ENCODE data around the gene SSTR3. TPM values are rescaled to one million over a fixed set of nuclear protein-coding genes. Genes with fewer than 3 reads are reported as not detected.

Gene SSTR3
- total and polyA plus RNA-seq, 9 of the 15 experiments (the other 6 are each of a cell fraction or from before 2014, with no cell fraction given): 0.03 TPM; not detected in 8

DNA sequence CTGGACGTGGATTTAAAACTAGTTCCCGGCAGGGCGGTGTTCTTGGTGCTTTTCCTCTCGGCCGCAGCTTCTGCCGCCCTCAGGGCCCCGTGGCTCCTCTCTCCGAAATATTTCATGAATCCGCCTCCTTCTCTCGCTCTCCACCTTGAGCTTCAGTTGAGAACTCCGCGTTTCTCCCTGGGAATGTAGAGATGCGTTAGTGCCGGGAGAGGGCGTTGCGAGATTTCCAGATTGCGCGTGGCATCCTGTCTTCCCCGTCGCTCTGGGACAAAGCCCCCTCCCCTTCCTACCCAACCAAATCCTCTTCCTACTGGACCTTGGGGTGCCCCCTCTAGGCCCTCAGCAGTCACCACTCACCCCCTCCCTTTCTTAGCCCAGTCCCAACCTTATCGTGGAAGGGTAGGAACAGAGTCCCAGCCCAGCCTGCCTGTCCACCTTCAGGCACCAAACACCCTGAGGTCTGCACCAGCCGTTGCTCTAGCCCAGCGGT, 47.3 kb upstream of the SSTR3 start:
- no peaks in the 10 kb centered on the region; a peak in 2 of 5 replicates for H3K27me3 ChIP-seq (ENCODE audit: control insufficient read depth in 2 of 2, insufficient read depth in 2 of 2, low read length in 2 of 2)
- WGBS (ENCODE audit: insufficient coverage, low coverage, missing lambda C conversion rate): 0% methylated on average over 23 of the region's 23 CpGs
- DNase-seq (ENCODE audit: extremely low read depth in 1 of 4, low spot score in 3 of 4) (peak; percentile 39 to 68 (median 46)), ATAC-seq (peak; percentile 84), FAIRE-seq (peak; percentile 71)
- H3K9me1 ChIP-seq (ENCODE audit: control insufficient read depth, insufficient read depth, low read length): no peaks in the 10 kb centered on the region
- no TSS peak for BruUV-seq (replicated peaks)
- H3K4me2 ChIP-seq (ENCODE audit: insufficient read depth, low read length): peak overlapping the region; percentile 67
- peaks cover 4% of the 10 kb centered on the region; the same call in 1 of the 2 replicates for H3K9me3 ChIP-seq (replicated peaks; ENCODE audit: control insufficient read depth, insufficient read depth, low read depth, low read length)
- ChIA-PET POLR2A (interaction anchor here (0.6 to 1.4 kb wide), 6 partner anchors 17 to 242 kb away, joined by 3 to 6 read pairs (median 4); no protein-coding TSS in a partner anchor), CTCF (ENCODE audit: low intra/inter-chr PET ratio) (interaction anchor here (0.6 to 1.8 kb wide), 5 partner anchors 60 to 198 kb away, joined by 3 to 6 read pairs (median 3); no protein-coding TSS in a partner anchor)
- H3K27ac ChIP-seq (ENCODE audit: extremely low read depth, low read depth, low read length): no peak overlapping the region
- intact Hi-C loops (cut with micrococcal nuclease) (loop anchor here (2.0 kb wide), 1 partner anchor 61 kb away; no protein-coding TSS in a partner anchor), in situ Hi-C loops (cut with MboI) (no loop called here)
- no peaks in the 10 kb centered on the region for H4K20me1 ChIP-seq (replicated peaks; ENCODE audit: control insufficient read depth, insufficient read depth, low read length)
- H3K4me1 ChIP-seq (replicated peaks in 1 of 2; ENCODE audit: control insufficient read depth in 2 of 2, insufficient read depth in 2 of 2, low read length in 2 of 2): peaks cover 4 to 15% of the 10 kb centered on the region in 2 experiments; a peak in 4 of 5 replicates
- H3K79me2 ChIP-seq (ENCODE audit: control insufficient read depth, insufficient read depth, low read length): no peaks in the 10 kb centered on the region
- peak overlapping the region; percentile 63 for H2AFZ ChIP-seq (ENCODE audit: low read depth, low read length)
- no peak overlapping the region; a peak in 1 of 4 replicates for H3K9ac ChIP-seq (ENCODE audit: insufficient read depth in 1 of 2, low read depth in 2 of 2, low read length in 2 of 2)
- no peak overlapping the region for H3K4me3 ChIP-seq
- H3K36me3 ChIP-seq (ENCODE audit: control insufficient read depth, insufficient read depth, low read length): no peaks in the 10 kb centered on the region
- TF ChIP-seq HMGN3 (IDR thresholded peaks at IDR 0.05; ENCODE audit: borderline replicate concordance, extremely low read depth, insufficient read length, low read depth, low read length): no peak
- TF ChIP-seq HDAC1 (IDR thresholded peaks at IDR 0.05): peak in 1 of 2 experiments; percentile 35; a peak in 1 of 4 replicates
- TF ChIP-seq EWSR1 (IDR thresholded peaks at IDR 0.05; ENCODE audit: borderline replicate concordance, low read depth, partially characterized antibody): no peak
- no peak for TF ChIP-seq GATAD2B (IDR thresholded peaks at IDR 0.05; ENCODE audit: borderline replicate concordance)
- TF ChIP-seq CREM (IDR thresholded peaks at IDR 0.05; ENCODE audit: low read depth): 0 out of 2 replicates have a peak, but pooled peaks have one; percentile 28
- TF ChIP-seq CHCHD3 (CRISPR knock-in tag; IDR thresholded peaks at IDR 0.05): no peak
- TF ChIP-seq ZKSCAN8 (CRISPR knock-in tag; IDR thresholded peaks at IDR 0.05): no peak
- TF ChIP-seq, protein P1, sequence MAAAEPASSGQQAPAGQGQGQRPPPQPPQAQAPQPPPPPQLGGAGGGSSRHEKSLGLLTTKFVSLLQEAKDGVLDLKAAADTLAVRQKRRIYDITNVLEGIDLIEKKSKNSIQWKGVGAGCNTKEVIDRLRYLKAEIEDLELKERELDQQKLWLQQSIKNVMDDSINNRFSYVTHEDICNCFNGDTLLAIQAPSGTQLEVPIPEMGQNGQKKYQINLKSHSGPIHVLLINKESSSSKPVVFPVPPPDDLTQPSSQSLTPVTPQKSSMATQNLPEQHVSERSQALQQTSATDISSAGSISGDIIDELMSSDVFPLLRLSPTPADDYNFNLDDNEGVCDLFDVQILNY (CRISPR knock-in tag; IDR thresholded peaks at IDR 0.05): no peak
- no peak for TF ChIP-seq NFRKB (IDR thresholded peaks at IDR 0.05; ENCODE audit: low read depth)
- TF ChIP-seq, protein P2, sequence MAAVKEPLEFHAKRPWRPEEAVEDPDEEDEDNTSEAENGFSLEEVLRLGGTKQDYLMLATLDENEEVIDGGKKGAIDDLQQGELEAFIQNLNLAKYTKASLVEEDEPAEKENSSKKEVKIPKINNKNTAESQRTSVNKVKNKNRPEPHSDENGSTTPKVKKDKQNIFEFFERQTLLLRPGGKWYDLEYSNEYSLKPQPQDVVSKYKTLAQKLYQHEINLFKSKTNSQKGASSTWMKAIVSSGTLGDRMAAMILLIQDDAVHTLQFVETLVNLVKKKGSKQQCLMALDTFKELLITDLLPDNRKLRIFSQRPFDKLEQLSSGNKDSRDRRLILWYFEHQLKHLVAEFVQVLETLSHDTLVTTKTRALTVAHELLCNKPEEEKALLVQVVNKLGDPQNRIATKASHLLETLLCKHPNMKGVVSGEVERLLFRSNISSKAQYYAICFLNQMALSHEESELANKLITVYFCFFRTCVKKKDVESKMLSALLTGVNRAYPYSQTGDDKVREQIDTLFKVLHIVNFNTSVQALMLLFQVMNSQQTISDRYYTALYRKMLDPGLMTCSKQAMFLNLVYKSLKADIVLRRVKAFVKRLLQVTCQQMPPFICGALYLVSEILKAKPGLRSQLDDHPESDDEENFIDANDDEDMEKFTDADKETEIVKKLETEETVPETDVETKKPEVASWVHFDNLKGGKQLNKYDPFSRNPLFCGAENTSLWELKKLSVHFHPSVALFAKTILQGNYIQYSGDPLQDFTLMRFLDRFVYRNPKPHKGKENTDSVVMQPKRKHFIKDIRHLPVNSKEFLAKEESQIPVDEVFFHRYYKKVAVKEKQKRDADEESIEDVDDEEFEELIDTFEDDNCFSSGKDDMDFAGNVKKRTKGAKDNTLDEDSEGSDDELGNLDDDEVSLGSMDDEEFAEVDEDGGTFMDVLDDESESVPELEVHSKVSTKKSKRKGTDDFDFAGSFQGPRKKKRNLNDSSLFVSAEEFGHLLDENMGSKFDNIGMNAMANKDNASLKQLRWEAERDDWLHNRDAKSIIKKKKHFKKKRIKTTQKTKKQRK (IDR thresholded peaks at IDR 0.05; ENCODE audit: borderline replicate concordance, low read depth, low read length): no peak
- 0 out of 2 replicates have a peak, but pooled peaks have one; percentile 11 for TF ChIP-seq L3MBTL2 (IDR thresholded peaks at IDR 0.05)
- 0 out of 2 replicates have a peak, but pooled peaks have one; percentile 32 for TF ChIP-seq MTA3 (IDR thresholded peaks at IDR 0.05; ENCODE audit: borderline replicate concordance)
- TF ChIP-seq, protein P3, sequence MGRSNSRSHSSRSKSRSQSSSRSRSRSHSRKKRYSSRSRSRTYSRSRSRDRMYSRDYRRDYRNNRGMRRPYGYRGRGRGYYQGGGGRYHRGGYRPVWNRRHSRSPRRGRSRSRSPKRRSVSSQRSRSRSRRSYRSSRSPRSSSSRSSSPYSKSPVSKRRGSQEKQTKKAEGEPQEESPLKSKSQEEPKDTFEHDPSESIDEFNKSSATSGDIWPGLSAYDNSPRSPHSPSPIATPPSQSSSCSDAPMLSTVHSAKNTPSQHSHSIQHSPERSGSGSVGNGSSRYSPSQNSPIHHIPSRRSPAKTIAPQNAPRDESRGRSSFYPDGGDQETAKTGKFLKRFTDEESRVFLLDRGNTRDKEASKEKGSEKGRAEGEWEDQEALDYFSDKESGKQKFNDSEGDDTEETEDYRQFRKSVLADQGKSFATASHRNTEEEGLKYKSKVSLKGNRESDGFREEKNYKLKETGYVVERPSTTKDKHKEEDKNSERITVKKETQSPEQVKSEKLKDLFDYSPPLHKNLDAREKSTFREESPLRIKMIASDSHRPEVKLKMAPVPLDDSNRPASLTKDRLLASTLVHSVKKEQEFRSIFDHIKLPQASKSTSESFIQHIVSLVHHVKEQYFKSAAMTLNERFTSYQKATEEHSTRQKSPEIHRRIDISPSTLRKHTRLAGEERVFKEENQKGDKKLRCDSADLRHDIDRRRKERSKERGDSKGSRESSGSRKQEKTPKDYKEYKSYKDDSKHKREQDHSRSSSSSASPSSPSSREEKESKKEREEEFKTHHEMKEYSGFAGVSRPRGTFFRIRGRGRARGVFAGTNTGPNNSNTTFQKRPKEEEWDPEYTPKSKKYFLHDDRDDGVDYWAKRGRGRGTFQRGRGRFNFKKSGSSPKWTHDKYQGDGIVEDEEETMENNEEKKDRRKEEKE (IDR thresholded peaks at IDR 0.05; ENCODE audit: borderline replicate concordance in 1 of 2, control insufficient read depth in 1 of 2, low read depth in 2 of 2, low read length in 1 of 2): no peak
- TF ChIP-seq ZNF408 (CRISPR knock-in tag; IDR thresholded peaks at IDR 0.05; ENCODE audit: low read depth): no peak

Data from K562 (cell line).